ENCODE data around the gene CD53.
"Not testable (repeated sequence)": the region's sequence is repeated elsewhere in the genome, so short reads cannot be mapped to it uniquely, and the experiment has no call there.

The CD53 gene

DNA sequence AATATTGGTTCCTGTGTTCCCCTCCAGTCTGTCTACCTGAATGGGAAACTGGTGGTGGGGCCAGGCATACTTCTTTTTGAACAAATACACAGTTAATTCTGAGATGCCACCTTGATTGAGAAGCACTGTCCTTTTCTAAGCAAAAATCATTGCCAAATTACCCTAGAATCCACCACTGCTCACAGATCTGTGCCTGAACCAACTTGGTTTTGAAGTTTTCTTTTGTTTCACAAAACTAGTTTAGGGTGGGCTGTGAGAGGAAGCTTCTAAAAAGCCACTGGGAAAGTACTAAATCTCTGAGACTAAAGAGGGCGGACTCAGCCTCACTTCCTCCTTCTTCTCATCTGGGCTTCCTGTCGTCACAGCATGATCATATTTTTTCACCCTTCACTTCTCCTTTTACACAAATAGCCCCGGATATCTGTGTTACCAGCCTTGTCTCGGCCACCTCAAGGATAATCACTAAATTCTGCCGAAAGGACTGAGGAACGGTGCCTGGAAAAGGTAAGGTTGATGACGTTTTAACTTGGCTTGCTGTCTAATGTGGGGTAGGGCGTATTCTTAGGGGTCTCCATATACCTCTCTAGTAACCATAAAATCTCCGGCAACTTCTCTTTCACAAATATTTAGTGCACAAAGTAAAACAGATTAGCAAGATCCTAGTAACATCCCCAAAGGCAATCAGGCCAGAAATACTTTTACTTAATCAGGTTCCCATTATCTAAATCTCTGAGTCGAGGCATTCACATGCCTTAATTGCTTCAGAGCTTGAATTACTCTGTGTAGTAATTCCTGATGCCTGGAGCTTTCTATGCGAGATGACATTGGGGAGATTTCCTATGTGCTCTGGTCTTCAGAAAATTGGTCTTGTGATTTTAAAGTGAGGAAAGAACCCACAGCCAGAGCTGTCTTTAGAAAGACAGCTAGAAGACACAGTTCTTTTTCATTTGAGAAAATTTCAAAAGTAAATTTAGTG lies at the start of gene CD53:
TSS of gene CD53 (plus strand) at position 404 of the 976 bp plus-strand sequence. CDS start 18,261 bp downstream, outside the sequence.
- DNase-seq, result no peak

- no peak for DNase-seq
Measured at GRCh38 chr1:110824192-110824591, 48.8 kb upstream of the CD53 start.

DNA sequence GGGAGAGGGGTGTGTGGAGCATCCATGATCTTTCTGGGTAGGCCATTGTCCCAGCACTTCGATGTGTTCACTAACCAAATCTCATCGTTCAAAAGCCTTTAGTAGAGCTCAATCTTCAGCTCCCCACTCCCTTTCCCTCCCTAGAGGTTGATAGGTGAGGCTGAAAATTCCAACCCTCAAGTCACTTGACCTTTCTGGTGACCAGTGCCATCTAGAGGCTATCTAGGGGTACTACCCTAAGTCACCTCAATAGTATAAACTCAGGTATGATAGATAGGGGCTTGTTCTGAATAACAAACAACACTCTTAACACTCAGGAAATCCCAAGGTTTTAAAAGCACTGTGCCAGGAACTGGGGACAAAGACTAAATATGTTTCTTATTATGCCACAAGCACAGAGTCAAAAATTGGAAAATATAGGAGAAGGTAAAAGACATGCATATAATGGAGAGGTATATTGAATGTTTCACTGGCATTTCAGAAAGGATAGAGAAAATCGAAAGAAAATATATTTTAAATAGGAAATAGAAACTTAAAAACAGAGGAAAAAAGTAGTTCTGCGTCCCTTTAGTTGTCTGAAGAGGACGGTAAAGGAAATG lies 42.9 kb upstream of the CD53 start:
- peak; percentile 80 for DNase-seq

DNA sequence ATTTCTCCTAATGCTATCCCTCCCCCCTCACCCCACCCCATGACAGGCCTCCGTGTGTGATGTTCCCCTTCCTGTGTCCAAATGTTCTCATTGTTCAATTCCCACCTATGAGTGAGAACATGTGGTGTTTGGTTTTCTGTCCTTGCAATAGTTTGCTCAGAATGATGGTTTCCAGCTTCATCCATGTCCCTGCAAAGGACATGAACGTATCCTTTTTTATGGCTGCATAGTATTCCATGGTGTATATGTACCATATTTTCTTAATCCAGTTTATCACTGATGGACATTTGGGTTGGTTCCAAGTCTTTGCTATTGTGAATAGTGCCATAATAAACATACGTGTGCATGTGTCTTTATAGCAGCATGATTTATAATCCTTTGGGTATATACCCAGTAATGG lies 39.2 kb upstream of the CD53 start:
- not testable (repeated sequence) for DNase-seq

GRCh38 chr1:110846861-110847260 lies 26.1 kb upstream of the CD53 start:
- DNase-seq, result no peak

DNA sequence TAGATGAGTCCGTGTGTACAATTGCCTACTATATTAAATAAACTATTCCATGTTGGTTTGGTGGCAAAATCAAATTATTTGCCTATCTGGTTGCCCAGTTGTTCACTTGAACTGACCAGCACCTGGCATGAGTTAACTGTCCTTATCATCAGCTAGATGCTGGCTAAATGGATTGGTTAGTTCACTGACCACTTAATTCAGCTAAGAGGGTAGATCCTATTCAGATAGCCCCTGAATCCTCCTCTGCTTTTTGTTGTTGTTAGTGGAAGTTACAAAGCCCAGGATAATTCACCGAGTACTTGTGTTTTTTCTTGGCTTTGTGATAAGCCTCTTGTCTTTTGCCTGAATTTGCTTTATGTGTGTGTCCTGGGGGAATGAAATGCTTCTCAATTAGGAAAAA lies 22.8 kb upstream of the CD53 start:
- DNase-seq, result no peak

DNA sequence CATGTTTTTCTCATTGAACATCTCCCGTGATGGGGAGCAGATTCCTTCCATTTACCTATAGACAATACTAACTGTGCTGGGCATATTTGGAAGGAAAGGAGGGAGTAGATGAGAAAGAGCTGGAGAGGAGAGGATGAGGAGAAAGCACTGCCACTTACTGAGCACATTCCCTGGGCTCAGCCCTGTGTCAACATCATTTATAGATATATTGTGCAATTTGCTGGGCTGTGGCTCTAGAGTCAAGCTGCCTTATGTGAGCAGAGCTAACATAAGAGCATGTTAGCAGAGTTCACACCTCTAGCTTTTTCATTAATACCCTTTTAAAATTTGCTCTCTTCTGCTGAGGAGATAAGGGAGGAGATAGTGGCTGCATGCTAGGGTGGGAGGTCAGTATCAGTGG lies 22.3 kb upstream of the CD53 start:
- no peak for DNase-seq

- no peak for DNase-seq
Measured at GRCh38 chr1:110853135-110853534, 19.8 kb upstream of the CD53 start.

DNA sequence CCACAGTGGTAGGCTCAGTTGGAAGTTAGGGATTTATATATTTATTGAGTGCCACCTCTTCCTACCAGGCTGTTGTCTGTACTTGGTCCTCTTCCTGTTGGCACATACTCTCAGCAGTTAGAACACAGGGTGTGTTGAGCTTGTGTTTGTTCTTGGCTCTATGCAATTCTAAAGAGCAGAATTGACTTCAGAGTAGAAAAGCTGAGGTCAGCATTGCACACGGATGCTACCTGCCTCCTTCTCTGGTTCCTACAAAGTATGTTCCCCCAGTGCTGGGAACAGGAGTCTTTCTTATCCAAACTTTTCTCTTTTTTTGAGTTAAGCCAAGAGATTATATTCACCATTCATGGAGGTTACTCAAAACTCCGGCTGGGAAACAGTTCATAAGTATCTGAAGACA lies 16.5 kb upstream of the CD53 start:
- no peak for DNase-seq

- no peak for DNase-seq
Measured at GRCh38 chr1:110857964-110858948, 14.7 kb upstream of the CD53 start.

GRCh38 chr1:110859062-110859461 lies 13.9 kb upstream of the CD53 start:
- no peak for DNase-seq

DNA sequence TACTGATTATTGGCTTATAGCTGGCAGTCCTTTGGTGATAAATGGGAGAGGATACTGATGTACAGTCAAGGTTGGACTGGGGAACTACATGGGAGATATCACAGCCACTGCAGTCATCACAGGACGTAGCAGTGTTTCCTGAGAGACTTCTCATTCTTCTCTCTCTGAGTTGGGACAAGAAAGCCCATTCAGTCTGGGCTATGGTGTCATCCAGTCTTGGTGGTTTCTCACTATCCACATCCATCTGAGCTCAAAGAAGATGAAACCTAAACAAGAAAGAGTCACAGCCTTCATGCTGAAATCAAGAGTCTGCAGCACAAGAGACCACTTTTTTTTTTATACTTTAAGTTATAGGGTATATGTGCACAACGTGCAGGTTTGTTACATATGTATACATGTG lies 12.8 kb upstream of the CD53 start:
- DNase-seq, result no peak

GRCh38 chr1:110860620-110861019 lies 12.3 kb upstream of the CD53 start:
- not testable (repeated sequence) for DNase-seq

DNA sequence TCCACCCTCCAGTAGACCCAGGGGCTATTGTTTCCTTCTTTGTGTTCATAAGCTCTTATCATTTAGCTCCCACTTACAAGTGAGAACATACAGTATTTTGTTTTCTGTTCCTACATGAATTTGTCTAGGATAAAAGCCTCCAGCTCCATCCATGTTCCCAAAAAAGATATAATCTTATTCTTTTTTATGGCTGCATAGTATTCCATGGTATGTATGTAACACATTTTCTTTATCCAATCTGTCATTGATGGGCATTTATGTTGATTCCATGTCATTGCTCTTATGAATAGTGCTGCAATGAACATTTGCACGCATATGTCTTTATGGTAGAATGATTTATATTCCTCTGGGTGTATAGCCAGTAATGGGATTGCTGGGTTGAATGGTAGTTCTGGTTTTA lies 11.0 kb upstream of the CD53 start:
- not testable (repeated sequence) for DNase-seq

- no peak for DNase-seq
Measured at GRCh38 chr1:110864287-110864686, 8.7 kb upstream of the CD53 start.

GRCh38 chr1:110870721-110871388 lies 2.1 kb upstream of the CD53 start:
- no peak for DNase-seq

DNA sequence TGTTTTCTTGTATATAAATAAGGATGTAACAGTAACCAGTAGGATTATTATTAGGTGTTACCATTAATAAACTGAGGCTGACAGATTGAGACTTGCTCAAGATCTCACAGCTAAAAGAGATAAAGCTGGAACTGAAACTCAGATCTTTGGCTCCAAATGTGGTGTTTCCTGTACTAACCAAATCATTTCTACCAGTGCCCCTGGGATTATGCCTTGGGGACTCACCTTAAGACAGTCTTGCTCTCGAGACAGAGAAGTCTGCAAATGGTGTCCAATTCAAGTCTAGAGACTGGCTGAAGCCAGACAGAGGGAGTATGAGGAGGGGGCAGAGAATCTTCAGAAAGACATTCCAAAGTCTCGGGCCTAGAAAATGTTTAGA lies 593 bp upstream of the CD53 start:
- no peak for DNase-seq

DNA sequence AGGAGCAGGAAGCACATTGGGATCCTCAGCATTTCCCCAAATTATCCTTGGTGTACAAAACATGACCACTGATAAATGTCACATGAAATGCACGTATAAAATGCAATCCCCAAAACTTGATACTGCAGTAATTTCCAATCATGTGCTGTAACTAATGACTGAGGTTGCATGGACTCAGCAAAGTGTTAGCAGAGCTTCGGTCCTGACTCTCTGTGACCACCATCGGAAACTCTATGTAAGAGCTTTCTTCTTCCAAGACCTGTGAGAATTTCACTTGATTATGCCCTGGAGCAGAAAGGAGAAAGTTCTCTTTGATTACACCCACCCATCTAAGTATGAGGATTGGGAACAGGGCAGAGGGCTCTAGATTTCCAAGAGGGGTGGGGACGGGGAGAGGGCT lies 908 bp downstream of the CD53 start:
- no peak for DNase-seq

GRCh38 chr1:110874324-110875215 lies 1.6 kb downstream of the CD53 start:
- no peak for DNase-seq

- DNase-seq, result no peak
Measured at GRCh38 chr1:110875216-110875731, 2.3 kb downstream of the CD53 start.

- no peak for DNase-seq
Measured at GRCh38 chr1:110876748-110877341, 3.9 kb downstream of the CD53 start.
